Astrocyte (in vitro differentiated cells and primary cell): ENCODE results near the gene PNMT. TPM values are rescaled to one million over a fixed set of nuclear protein-coding genes. Genes with fewer than 3 reads are reported as not detected.

Experiments
- DNase-seq: peaks from one replicate; pipeline ENCODE4 v3.0.0-alpha.2; 2010; ENCODE audit warnings: low read depth
- FAIRE-seq: peaks from 2 replicates; lab custom pipeline; 2011; peaks lifted over from hg19 to GRCh38; lab: Jason Lieb, UNC
- H2AFZ ChIP-seq: 2 replicates; pipeline ENCODE4 v1.6.0; 2012; ENCODE audit warnings: low read depth, low read length, inconsistent platforms
- H3K27ac ChIP-seq: 2 replicates; pipeline ENCODE4 v1.5.1; 2011; ENCODE audit warnings: low read depth, low read length, inconsistent platforms
- H3K27me3 ChIP-seq: 2 replicates; pipeline ENCODE4 v1.6.0; 2011; ENCODE audit warnings: low read length, inconsistent platforms; ENCODE audit not compliant: insufficient read depth
- H3K36me3 ChIP-seq: 2 replicates; pipeline ENCODE4 v1.5.1; 2011; ENCODE audit warnings: low read length, inconsistent platforms; ENCODE audit not compliant: insufficient read depth
- H3K4me1 ChIP-seq: 2 replicates; pipeline ENCODE4 v1.5.1; 2011; ENCODE audit warnings: low read length, inconsistent platforms; ENCODE audit not compliant: insufficient read depth
- H3K4me2 ChIP-seq: 2 replicates; pipeline ENCODE4 v1.6.0; 2012; ENCODE audit warnings: low read length, inconsistent platforms
- H3K4me3 ChIP-seq: 2 replicates; pipeline ENCODE4 v1.5.1; 2011; ENCODE audit warnings: low read depth, mild to moderate bottlenecking, low read length, inconsistent platforms; ENCODE audit not compliant: insufficient read depth
- H3K79me2 ChIP-seq: 2 replicates; pipeline ENCODE4 v1.6.0; 2012; ENCODE audit warnings: mild to moderate bottlenecking, low read length, inconsistent platforms; ENCODE audit not compliant: insufficient read depth
- H3K9ac ChIP-seq: 2 replicates; pipeline ENCODE4 v1.6.0; 2012; ENCODE audit warnings: mild to moderate bottlenecking, low read length, inconsistent platforms
- H3K9me3 ChIP-seq: 2 replicates; pipeline ENCODE4 v1.5.1; 2012; ENCODE audit warnings: low read depth, mild to moderate bottlenecking, low read length, inconsistent platforms; ENCODE audit not compliant: insufficient read depth
- H4K20me1 ChIP-seq: 2 replicates; pipeline ENCODE4 v1.6.0; 2012; ENCODE audit warnings: low read length, inconsistent platforms; ENCODE audit not compliant: insufficient read depth
- H3K27ac Mint-ChIP-seq: one replicate; pipeline ENCODE4 v1.8.0; 2021; ENCODE audit warnings: mild to moderate bottlenecking, mixed read lengths; ENCODE audit not compliant: unreplicated experiment
- H3K27me3 Mint-ChIP-seq: one replicate; pipeline ENCODE4 v1.8.0; 2021; ENCODE audit warnings: low read depth, mixed read lengths; ENCODE audit not compliant: unreplicated experiment
- H3K36me3 Mint-ChIP-seq: one replicate; pipeline ENCODE4 v1.8.0; 2021; ENCODE audit warnings: low read depth, mixed read lengths; ENCODE audit not compliant: unreplicated experiment
- H3K4me1 Mint-ChIP-seq: one replicate; pipeline ENCODE4 v1.8.0; 2021; ENCODE audit warnings: low read depth, mixed read lengths; ENCODE audit not compliant: unreplicated experiment
- H3K4me3 Mint-ChIP-seq: one replicate; pipeline ENCODE4 v1.8.0; 2021; ENCODE audit warnings: mild to moderate bottlenecking, moderate library complexity, mixed read lengths; ENCODE audit not compliant: unreplicated experiment
- H3K9me3 Mint-ChIP-seq: one replicate; pipeline ENCODE4 v1.8.0; 2021; ENCODE audit warnings: mild to moderate bottlenecking, mixed read lengths; ENCODE audit not compliant: unreplicated experiment
- CTCF ChIP-seq: IDR thresholded peaks from 2 replicates; pipeline ENCODE4 v1.5.1; 2011; ENCODE audit warnings: low read depth, mild to moderate bottlenecking, inconsistent platforms, low read length, moderate library complexity; ENCODE audit not compliant: insufficient read depth
- EZH2 ChIP-seq: IDR thresholded peaks from 2 replicates; pipeline ENCODE4 v1.6.1; 2012; ENCODE audit warnings: mild to moderate bottlenecking, low read length, inconsistent platforms; ENCODE audit not compliant: insufficient read depth
- total RNA-seq: library from RNA; stranded (reverse); gene quantifications from 2 replicates; pipeline ENCODE4 v1.2.1, GENCODE V29; 2021

PNMT gene
- total RNA-seq, 1 donor from 2014 or later = 0.59 TPM

GRCh38 chr17:39639043-39639442 lies 29.2 kb upstream of the PNMT start:
- TF ChIP-seq EZH2 (no peak), CTCF (no peak)
- Mint-ChIP-seq H3K36me3 (peaks cover 3% of the 10 kb centered on the region), H3K4me3 (peak overlapping the region; percentile 69), H3K4me1 (peaks cover 43% of the 10 kb centered on the region), H3K27ac (peak overlapping the region; percentile 93), H3K9me3 (no peaks in the 10 kb centered on the region), H3K27me3 (no peaks in the 10 kb centered on the region)
- no peak for FAIRE-seq
- no peaks in the 10 kb centered on the region for H3K27me3 ChIP-seq
- DNase-seq = no peak
- H3K4me2 ChIP-seq = no peak overlapping the region
- peaks cover 70% of the 10 kb centered on the region for H3K79me2 ChIP-seq
- H3K9me3 ChIP-seq = no peaks in the 10 kb centered on the region
- no peak overlapping the region for H3K9ac ChIP-seq
- H2AFZ ChIP-seq = no peak overlapping the region
- peaks cover 59% of the 10 kb centered on the region for H4K20me1 ChIP-seq
- peaks cover 28% of the 10 kb centered on the region for H3K4me1 ChIP-seq
- no peaks in the 10 kb centered on the region for H3K36me3 ChIP-seq
- no peak overlapping the region for H3K4me3 ChIP-seq
- no peak overlapping the region for H3K27ac ChIP-seq

GRCh38 chr17:39639566-39640458 lies 28.4 kb upstream of the PNMT start:
- Histone ChIP-seq H3K4me1 (peaks cover 28% of the 10 kb centered on the region), H3K27me3 (no peaks in the 10 kb centered on the region), H3K4me3 (no peak overlapping the region), H3K79me2 (peaks cover 76% of the 10 kb centered on the region), H3K4me2 (no peak overlapping the region), H3K36me3 (no peaks in the 10 kb centered on the region), H3K9me3 (no peaks in the 10 kb centered on the region), H3K27ac (no peak overlapping the region), H4K20me1 (peaks cover 65% of the 10 kb centered on the region), H3K9ac (no peak overlapping the region), H2AFZ (no peak overlapping the region)
- Mint-ChIP-seq H3K4me1 (peaks cover 44% of the 10 kb centered on the region), H3K4me3 (peak overlapping the region; percentile 69), H3K36me3 (peaks cover 3% of the 10 kb centered on the region), H3K27me3 (no peaks in the 10 kb centered on the region), H3K9me3 (no peaks in the 10 kb centered on the region), H3K27ac (peak overlapping the region; percentile 93)
- FAIRE-seq = no peak
- no peak for DNase-seq
- TF ChIP-seq EZH2 = no peak
- TF ChIP-seq CTCF = no peak

- no peak for FAIRE-seq
- no peaks in the 10 kb centered on the region for H3K27me3 Mint-ChIP-seq
Observed at GRCh38 chr17:39640591-39641031, 27.6 kb upstream of the PNMT start.

More at GRCh38 chr17:39640591-39641031, 27.6 kb upstream of the PNMT start:
- H3K79me2 ChIP-seq = peaks cover 80% of the 10 kb centered on the region
- no peak for TF ChIP-seq EZH2
- TF ChIP-seq CTCF = no peak
- no peaks in the 10 kb centered on the region for H3K36me3 ChIP-seq
- H3K9me3 Mint-ChIP-seq = no peaks in the 10 kb centered on the region
- H3K27ac Mint-ChIP-seq = peak overlapping the region; percentile 75
- H3K9me3 ChIP-seq = no peaks in the 10 kb centered on the region
- no peak overlapping the region for H3K4me3 ChIP-seq
- no peaks in the 10 kb centered on the region for H3K27me3 ChIP-seq
- H4K20me1 ChIP-seq = peaks cover 73% of the 10 kb centered on the region
- no peak overlapping the region for H3K9ac ChIP-seq
- no peak for DNase-seq
- no peak overlapping the region for H2AFZ ChIP-seq
- H3K27ac ChIP-seq = no peak overlapping the region
- peaks cover 3% of the 10 kb centered on the region for H3K36me3 Mint-ChIP-seq
- H3K4me1 ChIP-seq = peaks cover 28% of the 10 kb centered on the region
- H3K4me1 Mint-ChIP-seq = peaks cover 49% of the 10 kb centered on the region
- H3K4me3 Mint-ChIP-seq = peak overlapping the region; percentile 70
- no peak overlapping the region for H3K4me2 ChIP-seq
